Osteocyte (in vitro differentiated cells): ENCODE results near the gene AOPEP. TPM values are rescaled to one million over a fixed set of nuclear protein-coding genes. Genes with fewer than 3 reads are reported as not detected.

Source experiments
- DNase-seq: peaks from one replicate; pipeline ENCODE4 v3.0.0; 2021; ENCODE audit warnings: mixed read lengths; ENCODE audit not compliant: unreplicated experiment; ENCODE audit errors: extremely low spot score
- H3K27ac Mint-ChIP-seq: one replicate; pipeline ENCODE4 v1.8.0; 2021; ENCODE audit warnings: mild to moderate bottlenecking, mixed read lengths; ENCODE audit not compliant: unreplicated experiment
- H3K27me3 Mint-ChIP-seq: one replicate; pipeline ENCODE4 v1.8.0; 2021; ENCODE audit warnings: mixed read lengths; ENCODE audit not compliant: unreplicated experiment
- H3K36me3 Mint-ChIP-seq: one replicate; pipeline ENCODE4 v1.8.0; 2021; ENCODE audit warnings: mixed read lengths; ENCODE audit not compliant: unreplicated experiment
- H3K4me1 Mint-ChIP-seq: one replicate; pipeline ENCODE4 v1.8.0; 2021; ENCODE audit warnings: mixed read lengths; ENCODE audit not compliant: unreplicated experiment
- H3K4me3 Mint-ChIP-seq: one replicate; pipeline ENCODE4 v1.8.0; 2021; ENCODE audit warnings: mild to moderate bottlenecking, moderate library complexity, mixed read lengths; ENCODE audit not compliant: unreplicated experiment
- H3K9me3 Mint-ChIP-seq: one replicate; pipeline ENCODE4 v1.8.0; 2021; ENCODE audit warnings: mixed read lengths; ENCODE audit not compliant: unreplicated experiment
- CTCF ChIP-seq: fragments of 200-600 bp; sonication (generic); IDR thresholded peaks from 2 replicates; pipeline ENCODE4 v1.5.0; 2021; ENCODE audit warnings: antibody characterized with exemption, mild to moderate bottlenecking, moderate library complexity
- total RNA-seq: library from RNA; stranded (reverse); gene quantifications from 2 replicates; pipeline ENCODE4 v1.2.1, GENCODE V29; 2021

Gene AOPEP
- total RNA-seq, 1 donor from 2014 or later = 108 TPM

DNA sequence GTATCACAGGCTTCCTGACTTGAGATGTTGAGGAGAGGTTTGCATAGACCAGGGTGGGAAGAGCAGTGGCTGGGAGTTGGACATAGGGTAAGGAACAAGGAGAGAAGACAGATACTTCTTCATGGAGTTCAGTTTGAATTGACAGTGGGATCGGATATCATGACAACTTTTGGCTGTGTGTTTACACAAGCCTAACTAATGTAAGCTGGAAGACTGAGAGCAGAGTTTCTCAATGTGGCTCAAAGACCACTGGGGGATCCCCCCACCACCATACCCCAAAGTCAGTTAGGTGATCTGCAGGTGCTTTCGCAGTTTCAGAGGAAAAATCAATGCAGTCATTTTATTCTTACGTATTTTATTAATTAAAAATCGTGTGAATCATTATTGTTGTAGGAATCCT lies 125.9 kb downstream of the AOPEP start:
- Mint-ChIP-seq H3K27ac (no peak overlapping the region), H3K27me3 (no peaks in the 10 kb centered on the region), H3K4me1 (peaks cover 17% of the 10 kb centered on the region), H3K9me3 (no peaks in the 10 kb centered on the region), H3K4me3 (no peak overlapping the region), H3K36me3 (peaks cover under 1% of the 10 kb centered on the region)
- no peak for DNase-seq
- no peak for TF ChIP-seq CTCF

GRCh38 chr9:94853887-94854286 lies 127.4 kb downstream of the AOPEP start:
- no peaks in the 10 kb centered on the region for H3K27me3 Mint-ChIP-seq
- H3K36me3 Mint-ChIP-seq = peaks cover 6% of the 10 kb centered on the region
- no peak for TF ChIP-seq CTCF
- no peaks in the 10 kb centered on the region for H3K9me3 Mint-ChIP-seq
- no peak overlapping the region for H3K27ac Mint-ChIP-seq
- H3K4me3 Mint-ChIP-seq = no peak overlapping the region
- DNase-seq = no peak
- peaks cover 9% of the 10 kb centered on the region for H3K4me1 Mint-ChIP-seq

- Mint-ChIP-seq H3K27ac (no peak overlapping the region), H3K27me3 (no peaks in the 10 kb centered on the region), H3K36me3 (peaks cover 8% of the 10 kb centered on the region), H3K9me3 (peaks cover 4% of the 10 kb centered on the region), H3K4me3 (no peak overlapping the region), H3K4me1 (peaks cover 9% of the 10 kb centered on the region)
- TF ChIP-seq CTCF = no peak
- no peak for DNase-seq
Observed at GRCh38 chr9:94855903-94856302, 129.4 kb downstream of the AOPEP start.

GRCh38 chr9:94857791-94858190 lies 131.3 kb downstream of the AOPEP start:
- no peak for DNase-seq
- H3K36me3 Mint-ChIP-seq = peaks cover 8% of the 10 kb centered on the region
- H3K27ac Mint-ChIP-seq = no peak overlapping the region
- TF ChIP-seq CTCF = no peak
- H3K27me3 Mint-ChIP-seq = no peaks in the 10 kb centered on the region
- H3K4me3 Mint-ChIP-seq = no peak overlapping the region
- H3K9me3 Mint-ChIP-seq = peaks cover 4% of the 10 kb centered on the region
- peaks cover 9% of the 10 kb centered on the region for H3K4me1 Mint-ChIP-seq

DNA sequence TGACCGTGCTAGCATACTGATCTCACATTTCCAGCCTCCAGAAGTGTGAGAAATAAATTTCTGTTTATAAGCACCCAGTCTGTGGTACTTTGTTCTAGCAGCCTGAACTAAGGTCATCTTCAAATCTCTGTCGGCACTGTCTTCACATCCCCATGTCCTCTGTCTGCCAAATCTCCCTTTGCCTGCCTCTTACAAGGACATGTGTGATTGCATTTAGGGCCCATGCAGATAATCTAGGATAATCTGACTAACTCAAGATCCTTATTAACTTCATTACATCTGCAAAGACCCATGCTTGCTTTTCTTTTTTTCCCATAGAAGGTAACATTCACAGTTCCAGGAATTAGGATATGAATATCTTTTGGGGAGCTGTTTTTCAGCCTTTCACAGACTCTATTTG lies 132.7 kb downstream of the AOPEP start:
- H3K27me3 Mint-ChIP-seq = no peaks in the 10 kb centered on the region
- no peak for TF ChIP-seq CTCF
- H3K4me3 Mint-ChIP-seq = no peak overlapping the region
- peaks cover 11% of the 10 kb centered on the region for H3K4me1 Mint-ChIP-seq
- no peak for DNase-seq
- peaks cover 8% of the 10 kb centered on the region for H3K36me3 Mint-ChIP-seq
- H3K27ac Mint-ChIP-seq = no peak overlapping the region
- peaks cover 4% of the 10 kb centered on the region for H3K9me3 Mint-ChIP-seq
